ENCODE measurements around the gene GLRX3.

The GLRX3 gene

DNA sequence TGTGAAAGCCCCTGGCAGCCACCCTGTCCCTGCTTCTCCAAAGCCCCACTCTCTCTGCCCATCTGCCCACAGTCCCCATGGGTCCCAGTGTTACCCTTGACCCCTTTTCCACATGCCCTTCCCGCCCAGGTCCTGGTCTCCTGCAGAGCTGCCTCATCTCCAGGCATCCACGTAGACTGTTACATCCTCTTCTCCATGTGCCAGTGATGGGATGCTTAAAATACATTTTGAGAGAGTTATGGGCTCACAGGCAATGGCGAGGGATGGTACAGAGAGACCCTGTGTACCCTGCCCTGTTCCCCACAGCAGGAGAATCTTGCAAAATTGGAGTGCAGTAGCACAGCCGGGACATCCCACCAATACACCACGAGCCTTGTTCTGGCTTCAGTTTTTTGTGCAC lies 56.8 kb downstream of the GLRX3 start:
- no peak overlapping the region for H3K9ac ChIP-seq (ENCODE audit: low read depth, low read length, poor library complexity, severe bottlenecking)
- H3K36me3 ChIP-seq (ENCODE audit: insufficient read depth, low read length): no peaks in the 10 kb centered on the region
- H3K79me2 ChIP-seq (ENCODE audit: insufficient read depth, low read length): no peaks in the 10 kb centered on the region
- H2AFZ ChIP-seq (ENCODE audit: low read length): no peak overlapping the region
- H3K27me3 ChIP-seq (ENCODE audit: insufficient read depth, low read length, poor library complexity, severe bottlenecking): no peaks in the 10 kb centered on the region
- no peaks in the 10 kb centered on the region for H3K9me2 ChIP-seq (replicated peaks; ENCODE audit: low read depth, low read length)
- no peaks in the 10 kb centered on the region for H4K20me1 ChIP-seq (ENCODE audit: insufficient read depth, low read length, poor library complexity, severe bottlenecking)
- TF ChIP-seq EZH2phosphoT487 (IDR thresholded peaks at IDR 0.05; ENCODE audit: borderline replicate concordance): no peak
- TF ChIP-seq, protein P1, sequence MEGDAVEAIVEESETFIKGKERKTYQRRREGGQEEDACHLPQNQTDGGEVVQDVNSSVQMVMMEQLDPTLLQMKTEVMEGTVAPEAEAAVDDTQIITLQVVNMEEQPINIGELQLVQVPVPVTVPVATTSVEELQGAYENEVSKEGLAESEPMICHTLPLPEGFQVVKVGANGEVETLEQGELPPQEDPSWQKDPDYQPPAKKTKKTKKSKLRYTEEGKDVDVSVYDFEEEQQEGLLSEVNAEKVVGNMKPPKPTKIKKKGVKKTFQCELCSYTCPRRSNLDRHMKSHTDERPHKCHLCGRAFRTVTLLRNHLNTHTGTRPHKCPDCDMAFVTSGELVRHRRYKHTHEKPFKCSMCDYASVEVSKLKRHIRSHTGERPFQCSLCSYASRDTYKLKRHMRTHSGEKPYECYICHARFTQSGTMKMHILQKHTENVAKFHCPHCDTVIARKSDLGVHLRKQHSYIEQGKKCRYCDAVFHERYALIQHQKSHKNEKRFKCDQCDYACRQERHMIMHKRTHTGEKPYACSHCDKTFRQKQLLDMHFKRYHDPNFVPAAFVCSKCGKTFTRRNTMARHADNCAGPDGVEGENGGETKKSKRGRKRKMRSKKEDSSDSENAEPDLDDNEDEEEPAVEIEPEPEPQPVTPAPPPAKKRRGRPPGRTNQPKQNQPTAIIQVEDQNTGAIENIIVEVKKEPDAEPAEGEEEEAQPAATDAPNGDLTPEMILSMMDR (conservative IDR thresholded peaks at IDR 0.05; ENCODE audit: low read length): no peak
- H3K9me3 ChIP-seq (ENCODE audit: insufficient read depth, low read depth, low read length): no peaks in the 10 kb centered on the region
- no peaks in the 10 kb centered on the region for H3K4me1 ChIP-seq (ENCODE audit: insufficient read depth, low read length, poor library complexity, severe bottlenecking)
- no peak overlapping the region for H3K4me2 ChIP-seq (ENCODE audit: low read depth, low read length, poor library complexity, severe bottlenecking)
- no peaks in the 10 kb centered on the region for H3F3A ChIP-seq (ENCODE audit: low read depth)
- no peak overlapping the region for H3K4me3 ChIP-seq (ENCODE audit: low read length, poor library complexity, severe bottlenecking)

DNA sequence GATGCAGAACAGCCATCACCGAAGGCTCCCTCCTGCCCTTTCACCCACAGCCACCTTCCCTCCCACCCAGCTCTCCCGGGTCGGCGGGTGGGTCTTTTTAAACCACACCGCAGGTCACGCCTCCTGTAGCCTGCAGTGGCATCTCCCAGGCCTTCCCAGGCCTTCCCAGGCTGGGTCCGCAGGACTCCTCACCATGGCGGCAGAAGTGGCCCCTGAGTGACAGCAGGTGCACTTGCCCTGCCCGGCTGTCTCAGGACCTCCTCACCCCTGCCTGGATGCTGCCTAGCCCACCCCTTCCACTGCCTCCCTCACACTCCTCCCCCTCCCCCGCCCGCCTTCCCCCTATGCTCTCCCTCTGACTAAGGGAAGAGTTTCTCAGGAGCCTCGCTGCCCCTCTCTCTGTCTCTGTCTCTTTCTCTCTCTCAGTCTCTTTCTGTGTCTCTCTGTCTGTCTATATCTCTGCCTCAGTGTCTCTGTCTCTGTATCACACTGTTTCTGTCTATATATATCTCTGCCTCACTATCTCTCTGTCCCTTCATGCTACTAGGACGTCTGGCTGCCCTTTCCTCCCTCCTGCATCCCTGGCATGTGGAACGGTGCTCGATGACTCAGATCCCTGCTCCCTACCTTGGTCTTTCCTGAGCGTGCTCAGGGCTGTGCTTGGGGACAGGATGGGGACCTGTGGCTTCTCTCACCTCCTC lies 57.5 kb downstream of the GLRX3 start:
- Histone ChIP-seq H3K4me3 (ENCODE audit: low read length, poor library complexity, severe bottlenecking) (no peak overlapping the region), H3K9me3 (ENCODE audit: insufficient read depth, low read depth, low read length) (no peaks in the 10 kb centered on the region), H3K9me2 (replicated peaks; ENCODE audit: low read depth, low read length) (no peaks in the 10 kb centered on the region), H3K79me2 (ENCODE audit: insufficient read depth, low read length) (no peaks in the 10 kb centered on the region), H3K4me1 (ENCODE audit: insufficient read depth, low read length, poor library complexity, severe bottlenecking) (no peaks in the 10 kb centered on the region), H3K4me2 (ENCODE audit: low read depth, low read length, poor library complexity, severe bottlenecking) (no peak overlapping the region), H4K20me1 (ENCODE audit: insufficient read depth, low read length, poor library complexity, severe bottlenecking) (no peaks in the 10 kb centered on the region), H3K36me3 (ENCODE audit: insufficient read depth, low read length) (no peaks in the 10 kb centered on the region), H3K27me3 (ENCODE audit: insufficient read depth, low read length, poor library complexity, severe bottlenecking) (no peaks in the 10 kb centered on the region), H2AFZ (ENCODE audit: low read length) (no peak overlapping the region), H3F3A (ENCODE audit: low read depth) (no peaks in the 10 kb centered on the region), H3K9ac (ENCODE audit: low read depth, low read length, poor library complexity, severe bottlenecking) (no peak overlapping the region)
- TF ChIP-seq, protein P1 (conservative IDR thresholded peaks at IDR 0.05; ENCODE audit: low read length): no peak
- TF ChIP-seq EZH2phosphoT487 (IDR thresholded peaks at IDR 0.05; ENCODE audit: borderline replicate concordance): no peak

DNA sequence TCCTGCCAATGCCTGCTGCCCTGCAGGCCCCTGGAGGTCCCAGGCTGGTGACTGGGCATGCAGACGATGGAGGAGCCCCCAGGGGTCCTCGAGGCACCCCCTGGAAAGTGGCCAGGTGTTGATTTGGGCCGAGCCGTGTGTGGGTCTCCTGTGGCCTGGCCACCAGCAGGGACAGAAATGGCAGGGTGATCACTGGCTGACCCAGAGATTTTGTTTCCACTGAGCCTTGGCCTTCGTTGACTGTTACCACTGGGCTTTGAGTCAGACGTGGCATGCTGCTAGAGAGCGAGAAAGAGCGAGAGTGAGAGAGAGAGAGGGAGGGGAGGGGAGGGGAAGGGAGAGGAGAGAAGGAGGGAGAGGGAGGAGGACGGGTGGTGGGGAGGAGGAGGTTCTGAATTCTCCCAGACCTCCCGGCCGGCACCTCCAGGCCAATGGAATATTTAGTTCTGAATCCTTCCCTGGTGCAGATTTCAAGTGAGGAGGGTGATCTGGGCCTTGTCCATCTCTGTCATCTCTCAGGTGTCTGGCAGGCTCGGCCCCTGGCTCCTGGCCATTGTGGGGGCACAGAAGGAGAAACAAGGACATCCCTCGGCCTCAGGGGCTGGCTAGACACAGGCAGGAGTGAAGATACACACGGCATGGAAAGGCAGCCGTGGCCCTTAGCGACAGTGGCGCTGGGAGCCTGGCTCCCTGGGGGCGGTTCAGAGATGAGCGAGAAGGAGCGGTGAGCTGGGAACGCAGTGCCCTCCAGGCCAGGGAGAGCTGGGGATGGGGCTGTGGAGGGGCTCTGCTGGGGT lies 58.2 kb downstream of the GLRX3 start:
- Histone ChIP-seq H3K9ac (ENCODE audit: low read depth, low read length, poor library complexity, severe bottlenecking) (no peak overlapping the region), H3K9me3 (ENCODE audit: insufficient read depth, low read depth, low read length) (no peaks in the 10 kb centered on the region), H4K20me1 (ENCODE audit: insufficient read depth, low read length, poor library complexity, severe bottlenecking) (no peaks in the 10 kb centered on the region), H3F3A (ENCODE audit: low read depth) (no peaks in the 10 kb centered on the region), H3K9me2 (replicated peaks; ENCODE audit: low read depth, low read length) (no peaks in the 10 kb centered on the region), H3K36me3 (ENCODE audit: insufficient read depth, low read length) (no peaks in the 10 kb centered on the region), H3K79me2 (ENCODE audit: insufficient read depth, low read length) (no peaks in the 10 kb centered on the region), H3K27me3 (ENCODE audit: insufficient read depth, low read length, poor library complexity, severe bottlenecking) (no peaks in the 10 kb centered on the region), H2AFZ (ENCODE audit: low read length) (no peak overlapping the region), H3K4me1 (ENCODE audit: insufficient read depth, low read length, poor library complexity, severe bottlenecking) (no peaks in the 10 kb centered on the region), H3K4me3 (ENCODE audit: low read length, poor library complexity, severe bottlenecking) (no peak overlapping the region), H3K4me2 (ENCODE audit: low read depth, low read length, poor library complexity, severe bottlenecking) (no peak overlapping the region)
- TF ChIP-seq EZH2phosphoT487 (IDR thresholded peaks at IDR 0.05; ENCODE audit: borderline replicate concordance): no peak
- TF ChIP-seq, protein P1 (conservative IDR thresholded peaks at IDR 0.05; ENCODE audit: low read length): no peak
